GM21390 (cell line): ENCODE measurements around the gene UNC5A.

Experiments used
- ATAC-seq: cut with Tn5 transposase; IDR thresholded peaks from one replicate; pipeline ENCODE4 v1.9.1; 2021; ENCODE audit not compliant: unreplicated experiment

The UNC5A gene

DNA sequence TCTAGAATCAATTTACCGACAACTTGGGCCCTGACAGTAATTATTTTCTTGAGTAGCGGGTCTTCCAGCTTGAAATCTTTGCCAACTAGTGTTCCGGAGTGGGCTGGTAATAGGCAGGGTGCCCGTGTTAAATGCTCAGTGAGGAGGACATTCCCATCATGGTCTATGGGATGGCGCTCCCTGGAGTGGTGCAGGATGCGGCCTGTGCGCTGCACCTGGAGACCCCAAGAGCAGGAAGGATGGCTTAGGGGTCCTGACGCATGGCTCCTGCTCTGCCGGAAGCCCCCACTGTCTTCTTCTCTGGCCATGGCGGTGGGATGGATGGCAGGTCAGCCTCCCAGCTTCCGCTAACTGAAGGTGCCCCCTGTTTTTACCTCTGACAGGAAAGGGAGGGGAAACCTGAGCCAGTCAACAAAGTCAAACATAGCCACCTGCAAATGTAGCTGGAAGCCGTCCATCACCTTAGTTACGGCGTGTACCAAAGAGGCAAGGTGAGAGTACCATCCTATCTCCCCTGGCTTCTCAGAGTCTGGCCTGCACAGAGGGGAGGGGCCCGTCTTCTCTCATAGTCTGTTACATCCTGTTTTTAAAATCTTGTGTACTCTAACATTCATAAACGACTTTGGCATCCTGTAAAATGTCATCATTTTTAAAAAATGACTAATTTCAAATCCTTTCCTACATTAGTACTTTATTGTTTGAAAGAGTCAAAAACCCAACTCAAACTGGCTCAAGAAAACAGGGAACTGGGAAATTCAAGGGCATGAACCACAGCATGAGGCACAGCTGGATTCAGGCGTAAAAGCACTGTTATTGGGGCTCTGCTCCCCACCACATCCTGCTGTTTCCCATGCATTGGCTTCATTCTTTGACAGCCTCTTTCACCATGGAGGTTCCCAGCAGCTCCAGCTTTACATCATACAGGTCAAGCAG lies 28.5 kb upstream of the UNC5A start:
- ATAC-seq = no peak

DNA sequence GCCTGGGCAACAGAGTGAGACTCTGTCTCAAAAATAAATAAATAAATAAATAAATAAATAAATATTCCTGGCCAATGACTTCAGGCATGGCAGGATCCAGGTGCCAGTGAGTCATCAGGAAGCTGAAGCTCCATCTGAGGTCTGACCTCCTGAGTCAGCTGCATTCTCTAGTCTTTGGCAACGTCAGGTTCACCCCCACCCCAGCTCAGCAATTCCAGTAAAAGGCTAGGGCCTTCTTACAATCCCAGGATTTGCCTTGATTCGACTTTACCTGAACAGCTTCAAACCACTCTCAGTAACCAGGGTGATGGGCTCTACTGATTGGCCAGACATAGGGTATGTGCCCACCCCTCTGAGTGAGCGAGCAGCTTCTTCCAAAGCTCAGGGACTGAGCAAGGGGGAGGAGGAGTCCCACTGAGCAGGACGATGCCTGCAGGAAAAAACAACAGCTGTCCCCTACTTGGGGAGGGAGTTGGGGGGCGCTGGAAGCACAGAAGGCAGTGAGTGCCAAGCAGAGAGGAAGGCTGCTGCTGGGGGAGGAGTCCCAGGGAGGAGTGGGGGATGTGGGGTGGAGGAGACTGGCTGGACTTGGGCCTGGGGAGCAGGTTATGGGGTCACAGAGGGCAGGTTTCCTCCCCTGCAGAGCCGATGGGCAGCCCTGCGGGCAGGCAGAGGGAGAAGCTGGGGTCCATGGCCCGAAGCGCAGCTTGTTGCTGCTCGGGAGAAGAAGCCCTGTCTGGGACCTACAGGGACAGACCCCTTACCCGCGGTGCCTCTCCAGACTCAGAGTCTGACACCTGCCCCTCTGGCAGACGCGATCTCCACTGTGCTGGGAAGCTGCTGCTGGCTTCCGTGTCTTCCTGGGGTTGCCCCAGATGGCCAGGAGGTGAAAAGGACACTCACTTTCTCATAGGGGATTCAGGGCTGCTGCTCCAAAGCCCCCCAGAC lies 25.9 kb upstream of the UNC5A start:
- ATAC-seq = no peak

DNA sequence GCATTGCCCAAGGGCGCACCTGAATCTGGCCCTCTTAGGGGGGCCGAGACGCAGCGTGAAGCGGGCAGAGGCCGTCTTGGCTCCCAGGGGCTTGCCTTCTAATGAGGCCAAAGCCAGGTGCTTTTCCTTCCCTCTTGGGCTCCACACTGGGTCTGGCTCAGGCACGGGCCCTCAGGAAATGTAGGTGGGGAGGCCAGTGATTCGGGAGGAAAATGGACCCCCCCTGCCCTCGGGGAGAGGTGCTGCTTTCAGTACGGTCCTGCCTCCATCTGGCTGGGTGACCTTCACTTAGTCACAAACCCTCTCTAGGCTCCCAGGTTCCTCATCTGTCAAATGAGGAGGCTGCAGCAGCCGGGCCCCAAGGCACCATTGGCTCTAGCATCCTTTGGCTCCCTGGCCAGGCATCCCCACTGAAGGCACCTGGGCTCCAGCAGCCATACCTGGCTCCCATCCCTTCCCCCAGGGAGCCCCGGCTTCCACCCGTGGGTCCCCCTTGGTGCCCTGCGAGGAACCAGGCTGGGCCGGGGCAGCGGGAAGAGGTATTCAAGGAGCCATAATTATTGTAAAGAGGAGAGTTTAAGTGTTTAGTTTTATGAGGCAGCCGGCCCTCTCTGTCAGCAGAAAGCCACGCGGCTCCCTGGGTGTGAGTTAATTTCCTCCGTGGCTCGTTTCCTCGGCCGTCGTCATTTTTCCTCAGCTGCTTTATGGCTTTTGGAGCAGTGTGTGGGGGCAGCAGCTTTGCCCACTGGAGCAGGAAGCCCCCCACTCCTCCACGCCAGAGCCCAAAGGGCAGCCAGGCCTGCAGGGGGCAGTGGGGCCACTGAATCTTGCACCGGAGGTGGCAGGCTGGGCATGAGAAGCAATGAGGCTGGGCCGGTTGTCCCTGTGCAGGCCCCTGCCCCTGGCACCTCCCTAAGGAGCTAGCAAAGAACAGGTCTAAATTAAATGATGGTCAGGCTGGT lies 24.9 kb upstream of the UNC5A start:
- ATAC-seq = no peak

DNA sequence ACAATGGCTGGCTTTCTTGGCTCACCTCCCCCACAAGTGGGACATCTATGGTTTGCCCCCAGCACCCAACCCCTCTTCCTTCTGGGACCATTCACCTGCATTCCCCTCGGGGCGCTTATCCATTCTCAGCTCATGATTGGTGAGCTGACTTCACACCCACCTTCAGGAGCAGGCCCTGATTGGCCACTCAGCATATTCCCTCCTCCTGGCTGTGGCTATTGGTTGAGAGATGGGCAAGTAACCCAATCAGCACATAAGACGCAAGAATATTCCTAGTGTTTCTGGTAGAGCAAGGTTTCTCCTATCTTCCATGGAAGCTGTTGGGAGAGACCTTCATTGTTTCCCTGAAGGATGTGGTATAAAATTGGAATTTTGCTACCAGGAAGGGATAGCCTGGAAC lies 22.7 kb upstream of the UNC5A start:
- no peak for ATAC-seq

DNA sequence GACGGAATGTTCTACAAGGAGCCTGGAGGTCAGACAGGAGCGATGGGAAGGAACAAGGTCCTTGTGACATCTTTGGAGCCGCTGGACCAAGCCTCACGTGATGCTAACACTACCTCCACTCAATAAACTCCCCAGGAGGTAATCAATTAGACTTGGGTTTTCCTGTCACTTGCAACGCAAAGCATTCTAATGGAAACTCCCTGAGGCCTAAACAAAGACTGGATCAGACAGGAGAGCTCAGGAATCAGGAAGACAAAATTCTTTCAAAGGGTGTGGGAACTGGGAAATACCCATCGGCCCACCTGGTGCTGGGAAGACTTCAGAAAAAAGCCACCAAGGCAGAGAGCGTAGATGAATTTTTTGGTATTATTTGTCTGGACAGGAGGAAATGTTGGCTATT lies 22.3 kb upstream of the UNC5A start:
- no peak for ATAC-seq

DNA sequence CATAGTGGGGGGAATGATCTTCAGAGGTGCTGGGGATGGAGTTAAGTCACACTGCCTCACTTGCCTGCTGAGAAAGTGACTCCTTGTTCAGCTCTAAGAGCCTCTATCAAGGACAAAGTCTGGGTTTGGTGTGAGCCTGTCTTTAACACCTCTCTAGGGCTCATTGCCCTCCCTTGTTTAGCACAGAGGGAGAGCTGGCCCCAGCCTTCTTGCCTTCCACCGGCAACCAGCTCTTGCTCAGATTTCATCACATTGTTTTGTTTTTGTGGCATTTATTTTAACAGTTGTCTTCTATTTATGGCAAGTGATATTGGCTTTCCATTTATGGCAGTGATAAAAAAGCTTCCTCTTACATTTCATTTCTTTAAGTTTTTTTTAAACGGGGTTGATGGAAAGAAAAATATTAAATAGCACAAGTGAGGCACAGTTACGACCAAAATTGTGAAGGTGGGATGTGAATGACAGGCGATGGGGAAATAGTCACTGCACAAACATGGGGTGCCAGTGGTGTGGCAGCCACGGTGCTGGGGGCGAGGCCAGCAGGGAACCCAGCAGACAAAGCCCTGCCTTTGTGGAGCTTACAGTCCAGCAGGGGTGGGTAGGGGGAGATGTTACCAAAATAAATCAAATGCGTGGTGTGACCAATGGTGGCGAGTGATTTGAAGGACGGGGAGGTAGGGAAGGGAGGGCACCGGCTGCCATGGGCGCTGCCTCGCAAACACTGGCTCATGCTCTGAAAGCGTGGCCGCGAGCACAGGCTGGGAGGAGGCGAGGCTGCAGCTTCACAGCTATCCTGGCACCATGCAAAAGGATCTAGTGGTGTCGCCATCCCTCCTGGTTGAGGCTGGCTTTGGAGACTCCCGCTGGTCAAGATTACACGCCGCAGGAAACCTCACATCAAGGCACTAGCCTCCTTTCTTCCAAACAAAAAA lies 21.2 kb upstream of the UNC5A start:
- no peak for ATAC-seq

DNA sequence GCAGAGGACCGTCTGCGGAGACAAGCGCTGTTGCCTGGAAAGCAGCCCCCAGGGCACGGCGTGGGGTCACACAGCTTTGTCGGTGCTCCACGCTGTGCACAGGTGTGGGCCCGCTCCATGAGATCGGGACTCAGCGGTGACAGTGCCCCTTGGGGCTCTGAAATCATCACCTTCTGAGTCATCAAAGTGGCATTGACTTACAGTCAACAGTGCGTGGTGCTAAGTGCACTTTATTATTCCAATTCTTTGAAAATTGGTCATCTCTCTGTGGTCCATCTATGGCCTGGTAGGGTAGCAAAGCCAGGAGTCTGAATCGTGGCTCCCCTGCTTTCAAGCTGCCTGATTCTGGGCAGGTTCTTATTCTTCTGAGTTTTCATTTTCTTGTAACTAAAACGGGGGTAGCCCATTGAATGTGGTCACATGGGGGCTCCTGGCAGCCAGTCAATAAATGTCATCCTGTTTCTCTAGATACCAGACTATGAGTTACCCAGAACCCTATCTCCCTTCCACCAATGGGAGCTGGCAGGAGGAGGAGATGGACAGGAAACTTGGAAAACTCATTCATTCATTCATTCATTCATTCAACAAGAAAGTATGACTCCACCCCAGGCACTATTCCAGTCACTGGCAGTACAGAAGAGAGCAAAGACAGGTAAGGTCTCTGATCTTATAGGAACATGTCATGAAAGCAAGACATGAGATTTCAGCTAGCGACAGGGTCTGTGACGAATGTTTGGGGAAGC lies 20.3 kb upstream of the UNC5A start:
- no peak for ATAC-seq

DNA sequence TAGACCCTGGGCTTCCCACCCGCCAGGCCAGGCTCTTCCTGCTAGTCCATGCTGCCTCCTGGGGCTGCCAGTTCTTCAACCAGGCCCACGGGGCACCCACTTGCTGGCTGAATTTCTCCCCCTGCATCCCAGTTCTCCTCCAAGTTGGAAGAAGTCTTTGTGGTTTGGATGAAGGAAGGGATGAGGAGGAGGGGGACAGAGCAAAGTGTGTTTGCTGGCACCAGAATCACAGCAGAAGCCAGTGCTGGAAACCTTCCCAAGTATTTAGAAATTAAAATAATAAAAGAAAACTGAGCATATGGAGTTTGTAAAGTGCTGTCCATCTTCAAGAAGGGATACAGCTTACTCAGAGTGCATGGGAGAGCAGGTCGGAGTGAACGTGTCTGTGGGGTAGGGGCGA lies 19.4 kb upstream of the UNC5A start:
- no peak for ATAC-seq

DNA sequence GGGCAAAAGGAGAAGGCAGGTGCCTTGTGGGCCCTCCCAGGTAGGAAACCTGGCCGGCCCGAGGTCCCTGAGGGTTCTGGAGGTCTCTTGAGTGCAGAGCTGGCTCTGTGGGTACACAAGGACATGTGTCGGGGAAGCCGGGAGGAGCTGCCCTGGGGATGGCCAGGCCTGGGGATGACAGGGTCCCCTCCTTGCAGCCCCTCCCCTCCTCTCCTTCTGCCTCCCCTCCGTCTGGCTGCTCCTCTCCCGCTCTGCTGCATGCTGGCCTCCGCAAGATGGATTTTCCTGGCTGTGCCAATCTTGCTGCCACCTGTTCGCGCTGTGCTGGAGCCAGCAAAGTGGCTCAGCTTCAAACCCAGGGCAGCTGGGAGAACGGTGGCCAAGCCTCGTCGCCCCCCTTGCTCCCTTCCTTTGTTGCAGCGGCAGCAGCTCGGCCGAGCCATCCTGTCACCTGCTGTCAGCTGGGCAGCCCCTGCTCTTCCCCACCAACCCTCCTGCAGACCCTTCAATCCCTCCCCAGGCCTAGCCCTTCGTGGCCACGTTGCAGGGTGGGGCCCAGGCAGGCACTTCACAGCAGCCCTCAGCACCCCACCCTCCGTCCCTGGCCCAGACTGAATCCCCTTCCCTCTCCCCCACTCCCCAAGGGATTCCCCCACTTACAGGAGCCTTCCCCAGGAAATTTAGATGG lies 17.6 kb upstream of the UNC5A start:
- no peak for ATAC-seq

DNA sequence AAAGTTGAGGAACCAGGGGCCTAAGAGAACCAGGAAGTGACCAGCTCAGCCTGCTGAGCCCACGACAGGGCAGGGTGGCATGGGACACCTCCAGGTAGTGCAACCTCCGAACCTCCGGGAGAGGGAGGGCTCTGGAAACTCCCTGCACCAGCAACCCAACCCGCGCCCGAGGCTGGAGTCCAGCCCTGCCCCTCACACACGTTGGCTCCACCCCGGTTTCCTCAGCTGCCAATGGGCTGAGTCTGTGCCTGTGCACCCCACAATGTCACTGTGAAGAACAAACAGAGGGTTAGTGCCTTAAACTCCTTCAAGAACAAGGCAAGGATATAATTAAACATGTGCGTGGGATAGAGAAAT lies 17.0 kb upstream of the UNC5A start:
- ATAC-seq = no peak

DNA sequence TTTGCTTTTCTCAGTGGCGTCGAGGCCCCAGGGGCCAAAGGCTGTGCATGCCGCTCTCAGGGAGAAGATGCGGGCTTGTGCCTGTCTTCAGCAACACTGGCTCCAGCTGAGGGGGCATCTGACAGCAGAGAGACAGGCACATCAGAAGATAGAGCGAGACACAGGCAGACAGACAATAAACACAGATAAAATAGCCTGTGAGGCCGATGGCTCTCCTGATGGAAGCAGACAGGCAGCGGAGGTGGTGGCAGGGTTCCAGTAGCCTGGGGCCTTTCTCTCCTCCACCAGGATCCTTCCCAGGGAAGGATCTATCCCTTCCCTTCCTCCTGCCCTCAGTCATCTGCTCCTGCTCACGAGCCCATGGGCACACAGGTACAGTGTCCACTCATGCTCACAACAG lies 16.6 kb upstream of the UNC5A start:
- ATAC-seq = no peak

DNA sequence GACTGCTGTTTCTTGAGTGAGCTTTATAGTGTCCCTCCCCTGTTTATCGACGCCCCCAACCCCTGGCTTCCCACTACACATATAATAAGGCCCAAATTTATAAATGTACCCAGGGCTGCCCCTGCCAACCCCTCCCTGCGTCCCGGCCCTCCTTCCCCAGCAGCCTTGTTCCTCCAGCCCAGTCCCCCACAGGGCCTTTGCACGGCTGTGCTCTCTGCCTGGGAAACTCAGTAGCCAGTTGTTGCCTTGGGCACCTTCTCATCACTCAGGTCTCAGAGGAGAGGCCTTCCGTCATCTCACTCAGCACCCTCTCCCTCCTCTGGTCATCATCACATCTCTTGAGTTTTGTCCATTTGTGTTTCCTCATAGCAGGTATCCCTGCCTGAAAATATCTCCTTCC lies 15.8 kb upstream of the UNC5A start:
- no peak for ATAC-seq

DNA sequence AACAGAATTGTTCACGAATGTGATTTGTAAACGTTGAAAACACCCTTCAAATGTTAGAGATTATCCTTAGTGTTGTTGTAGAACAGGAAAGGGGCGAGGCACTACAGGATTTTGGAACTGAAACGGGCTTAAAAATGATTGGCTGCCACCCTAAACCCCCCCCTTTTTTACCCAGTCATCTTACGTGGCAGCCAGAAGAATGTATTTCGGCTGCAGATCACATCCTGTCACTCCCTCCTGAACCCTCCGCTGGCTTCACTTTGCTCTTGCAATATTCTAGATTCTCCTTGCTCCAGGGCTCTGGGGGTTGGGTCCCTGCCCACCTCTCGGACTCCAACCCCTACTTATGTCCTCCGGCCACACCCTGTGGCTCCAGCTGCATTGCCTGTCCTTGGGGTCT lies 13.9 kb upstream of the UNC5A start:
- ATAC-seq = no peak

DNA sequence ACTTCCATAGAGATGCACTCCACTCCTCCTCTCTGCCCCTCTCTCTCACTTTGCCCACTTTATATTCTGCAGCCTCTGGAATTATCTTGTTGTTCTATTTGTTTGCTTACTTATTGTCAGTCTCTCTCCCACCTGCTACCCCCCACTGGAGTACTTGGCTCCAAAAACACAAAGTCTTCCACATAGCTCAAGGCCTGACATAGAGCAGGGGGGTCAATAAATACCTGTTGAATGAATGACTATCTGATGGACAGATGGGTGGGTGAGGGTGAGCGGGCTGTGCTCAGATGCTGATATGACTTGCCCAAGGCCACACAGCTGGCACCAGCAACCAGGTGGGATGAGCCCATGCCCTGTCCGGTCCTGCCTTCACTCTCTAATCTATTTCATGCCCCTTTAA lies 13.4 kb upstream of the UNC5A start:
- ATAC-seq = no peak

DNA sequence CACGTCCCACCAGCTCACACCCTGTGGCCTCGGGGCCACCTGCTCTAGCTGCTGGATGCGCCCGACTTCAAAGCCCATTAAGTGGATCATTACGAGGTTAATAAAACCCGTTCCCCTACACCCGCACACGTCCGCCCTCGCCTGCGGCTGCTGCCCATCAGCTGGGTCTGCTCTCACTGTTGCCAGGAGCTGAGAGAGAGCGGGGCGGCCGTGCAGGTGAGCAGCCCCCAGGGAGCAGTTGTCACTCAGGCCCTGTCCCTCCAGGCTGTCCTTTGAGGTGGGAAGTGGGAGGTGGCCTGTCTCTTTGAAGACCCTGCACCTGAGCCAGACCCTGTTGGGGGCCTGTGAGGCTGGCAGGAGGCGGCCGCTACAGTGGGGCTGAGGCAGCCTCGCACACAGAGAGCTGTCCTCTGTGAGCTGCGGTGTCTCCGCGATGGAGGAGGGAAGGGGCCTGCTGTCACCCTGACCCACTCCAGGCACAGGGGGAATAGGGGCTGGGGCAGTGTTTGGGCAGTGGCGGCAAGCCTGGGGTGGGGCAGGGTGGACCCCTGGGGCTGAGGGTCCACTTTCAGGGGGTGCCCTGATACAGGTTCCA lies 12.8 kb upstream of the UNC5A start:
- no peak for ATAC-seq

DNA sequence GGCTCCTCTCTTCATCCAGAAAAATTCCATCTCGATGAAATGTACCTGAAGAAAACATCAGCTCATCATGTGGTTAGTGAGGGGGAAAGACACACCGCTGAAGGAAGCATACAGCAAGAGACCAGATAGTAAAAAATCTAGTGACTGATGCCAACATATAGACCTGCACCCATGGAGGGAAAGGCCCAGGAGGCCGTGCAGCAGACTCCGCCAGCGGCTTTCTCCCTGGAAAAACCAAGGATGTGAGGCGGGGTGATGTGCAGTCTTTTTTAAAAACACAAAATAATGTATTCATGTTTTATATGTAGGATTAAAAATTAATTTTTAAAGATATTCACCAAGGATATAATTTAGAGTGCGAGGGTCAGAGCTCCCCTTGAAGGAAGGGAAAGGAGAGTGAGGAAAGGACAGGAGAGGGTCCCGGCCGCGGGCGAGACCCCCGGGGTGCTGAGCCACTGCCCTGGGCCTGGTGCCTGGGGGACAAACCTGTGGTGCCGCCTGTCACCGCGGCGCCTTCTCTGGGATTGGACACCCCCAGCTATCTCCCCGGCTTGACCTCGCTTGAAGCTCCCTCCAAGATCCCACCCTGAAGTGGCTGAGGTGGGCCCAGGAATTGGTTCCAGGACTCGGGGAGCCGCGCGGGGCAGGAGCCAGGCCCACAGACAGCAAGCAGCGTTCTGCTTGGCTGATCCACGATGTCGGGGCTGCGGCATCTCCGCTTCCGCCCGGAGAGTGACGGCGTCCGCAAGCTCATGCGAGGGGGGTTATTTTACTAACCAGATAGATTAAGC lies 12.1 kb upstream of the UNC5A start:
- ATAC-seq = no peak

DNA sequence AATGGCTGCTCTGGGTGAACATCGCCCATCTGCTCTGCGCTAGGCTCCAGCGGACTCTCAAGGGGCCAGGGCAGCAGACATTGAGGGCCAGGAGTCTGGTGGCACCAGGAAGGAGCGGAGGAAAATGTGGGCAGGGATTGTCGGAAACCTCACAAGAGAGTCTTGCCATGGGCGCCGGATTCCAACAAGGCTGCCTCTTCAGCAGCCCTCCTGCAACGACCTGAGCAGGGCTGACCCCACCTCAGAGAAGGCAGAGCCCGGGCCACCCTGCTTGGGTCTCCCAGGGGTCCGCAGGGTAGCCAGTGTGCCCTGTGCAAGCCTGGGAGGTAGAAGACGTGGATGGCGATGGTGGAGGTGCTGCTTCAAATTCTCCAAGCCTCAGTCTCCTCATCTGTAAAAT lies 11.4 kb upstream of the UNC5A start:
- no peak for ATAC-seq
